HEK293 (cell line): Measurements from ENCODE around the gene KLHL6.

ENCODE experiments used
- BCL11B ChIP-seq: fragments of 450-650 bp; formaldehyde crosslinking; IDR thresholded peaks from 2 replicates; pipeline ENCODE4 v1.5.1; 2016; ENCODE audit warnings: low read depth, missing biosample characterization, missing genetic modification characterization
- CTCF ChIP-seq: fragments of 450-650 bp; formaldehyde crosslinking; IDR thresholded peaks from 2 replicates; pipeline ENCODE4 v1.5.1; 2016; ENCODE audit warnings: missing biosample characterization, missing genetic modification characterization
- KLF1 ChIP-seq: fragments of 450-650 bp; formaldehyde crosslinking; IDR thresholded peaks from 2 replicates; pipeline ENCODE4 v1.5.1; 2016; ENCODE audit warnings: missing biosample characterization, missing genetic modification characterization
- KLF10 ChIP-seq: fragments of 450-650 bp; IDR thresholded peaks from 2 replicates; pipeline ENCODE4 v1.5.1; 2018; ENCODE audit warnings: missing biosample characterization, mild to moderate bottlenecking, missing genetic modification characterization
- ZNF157 ChIP-seq: fragments of 450-650 bp; formaldehyde crosslinking; IDR thresholded peaks from 2 replicates; pipeline ENCODE4 v1.5.1; 2016; ENCODE audit warnings: missing biosample characterization, missing genetic modification characterization
- ZNF274 ChIP-seq, 2 experiments: fragments of 200-500 bp in 1 of 2; fragments of 450-650 bp in 1 of 2; sonication (Bioruptor generic) in 1 of 2; formaldehyde crosslinking in 1 of 2; IDR thresholded peaks; 2 replicates each; pipeline versions ENCODE4 v1.5.1 to v1.6.1; 2014 to 2016; ENCODE audit warnings: borderline replicate concordance in 1 of 2, inconsistent platforms in 1 of 2, low read length in 1 of 2, missing biosample characterization in 1 of 2, missing genetic modification characterization in 1 of 2
- ZNF610 ChIP-seq: fragments of 450-650 bp; formaldehyde crosslinking; IDR thresholded peaks from 2 replicates; pipeline ENCODE4 v1.5.1; 2016; ENCODE audit warnings: missing biosample characterization, missing genetic modification characterization, borderline replicate concordance
- ZNF660 ChIP-seq: fragments of 450-650 bp; IDR thresholded peaks from 2 replicates; pipeline ENCODE4 v1.5.1; 2018; ENCODE audit warnings: missing biosample characterization, mild to moderate bottlenecking, missing genetic modification characterization
- ZNF664 ChIP-seq: fragments of 450-650 bp; formaldehyde crosslinking; IDR thresholded peaks from 2 replicates; pipeline ENCODE4 v1.5.1; 2016; ENCODE audit warnings: missing biosample characterization, missing genetic modification characterization
- ZNF768 ChIP-seq: fragments of 450-650 bp; formaldehyde crosslinking; IDR thresholded peaks from 2 replicates; pipeline ENCODE4 v1.5.1; 2018; ENCODE audit warnings: missing biosample characterization, mild to moderate bottlenecking, missing genetic modification characterization
- ZSCAN16 ChIP-seq: fragments of 450-650 bp; formaldehyde crosslinking; IDR thresholded peaks from 2 replicates; pipeline ENCODE4 v1.5.1; 2016; ENCODE audit warnings: missing biosample characterization, missing genetic modification characterization

- TF ChIP-seq CTCF (tag by site-specific recombination), result peak; percentile 87
- no peak for TF ChIP-seq ZNF768 (tag by site-specific recombination)
- no peak for TF ChIP-seq ZNF274 (IDR thresholded peaks at IDR 0.05; ENCODE audit: low read length)
- TF ChIP-seq ZNF274 (tag by site-specific recombination; IDR thresholded peaks at IDR 0.05; ENCODE audit: borderline replicate concordance), result no peak
- no peak for TF ChIP-seq ZNF664 (tag by site-specific recombination)
- TF ChIP-seq BCL11B (tag by site-specific recombination), result no peak
- no peak for TF ChIP-seq ZSCAN16
- TF ChIP-seq KLF1 (tag by site-specific recombination), result peak; percentile 51
- no peak; the same call in none of the 2 replicates for TF ChIP-seq ZNF660
- TF ChIP-seq ZNF610 (tag by site-specific recombination), result no peak
- no peak for TF ChIP-seq KLF10 (tag by site-specific recombination)
- no peak for TF ChIP-seq ZNF157
Measured at GRCh38 chr3:183447206-183448001, 108.1 kb downstream of the KLHL6 start.
